B cell (primary cell): ENCODE data around the gene RET. TPM values are rescaled to one million over a fixed set of nuclear protein-coding genes. Genes with fewer than 3 reads are reported as not detected.

Source experiments
- ATAC-seq: fragments of 200-7000 bp; cut with Tn5 transposase; one replicate; pipeline ENCODE4 v1.10.0; 2021; ENCODE audit warnings: low read depth, mild to moderate bottlenecking, moderate number of reproducible peaks, moderate library complexity
- CTCF ChIA-PET: fragments of 350-600 bp; sonication (Branson Sonifier 250); formaldehyde crosslinking; loops from one replicate; lab custom pipeline; 2021; ENCODE audit warnings: antibody characterized with exemption, inconsistent platforms; lab: Charles Lee
- POLR2A ChIA-PET: fragments of 350-600 bp; sonication (Branson Sonifier 250); formaldehyde crosslinking; loops from one replicate; lab custom pipeline; 2021; ENCODE audit warnings: antibody characterized with exemption; lab: Charles Lee
- DNase-seq: peaks from one replicate; pipeline ENCODE4 v3.0.0; 2013
- H2AFZ ChIP-seq: 2 replicates; pipeline ENCODE4 v1.6.1; 2012; ENCODE audit warnings: mild to moderate bottlenecking, low read depth, low read length; ENCODE audit not compliant: insufficient read depth, poor library complexity, severe bottlenecking
- H3K27ac ChIP-seq, 2 donors: 1 replicate in 1 of 2; 2 replicates in 1 of 2; pipeline ENCODE4 v1.5.1; 2012 to 2013; ENCODE audit warnings: low read length in 2 of 2, mild to moderate bottlenecking in 2 of 2, moderate library complexity in 1 of 2
- H3K27me3 ChIP-seq, 4 experiments: fragments of 200-600 bp in 1 of 4; sonication (generic) in 1 of 4; replicated peaks in 1 of 4; 1 replicate in 2 of 4; 2 replicates in 2 of 4; pipeline versions ENCODE4 v1.6.1 to v1.7.0; 2013 to 2016; ENCODE audit warnings: low read length in 3 of 4, mild to moderate bottlenecking in 2 of 4, mixed read lengths in 1 of 4, moderate library complexity in 1 of 4; ENCODE audit not compliant: insufficient read depth in 4 of 4, control insufficient read depth in 3 of 4; ENCODE audit errors: control extremely low read depth in 1 of 4
- H3K36me3 ChIP-seq, 2 experiments: replicated peaks in 1 of 2; 1 replicate in 1 of 2; 2 replicates in 1 of 2; pipeline versions ENCODE4 v1.6.1 to v1.7.1; 2013; ENCODE audit warnings: low read length in 1 of 2; ENCODE audit not compliant: insufficient read depth in 2 of 2, control insufficient read depth in 1 of 2; ENCODE audit errors: control extremely low read depth in 1 of 2, extremely low read depth in 1 of 2
- H3K4me1 ChIP-seq, 2 donors: fragments of 200-600 bp in 1 of 2; sonication (generic) in 1 of 2; 1 replicate in 1 of 2; 2 replicates in 1 of 2; pipeline versions ENCODE4 v1.5.1 to v1.6.1; 2013 to 2017; ENCODE audit warnings: low read length in 2 of 2; ENCODE audit not compliant: control insufficient read depth in 2 of 2, insufficient read depth in 2 of 2
- H3K4me2 ChIP-seq: replicated peaks from 2 replicates; pipeline ENCODE3; 2012; ENCODE audit warnings: mild to moderate bottlenecking, low read depth, low read length; ENCODE audit not compliant: poor library complexity, severe bottlenecking
- H3K4me3 ChIP-seq, 5 experiments: fragments of 200-600 bp in 1 of 5; sonication (generic) in 1 of 5; 1 replicate in 3 of 5; 2 replicates in 2 of 5; pipeline versions ENCODE4 v1.5.1 to v1.7.0; 2011 to 2016; ENCODE audit warnings: low read length in 4 of 5, mild to moderate bottlenecking in 4 of 5, low read depth in 2 of 5, control low read depth in 1 of 5, moderate library complexity in 1 of 5; ENCODE audit not compliant: insufficient read depth in 1 of 5; ENCODE audit errors: control extremely low read depth in 1 of 5, extremely low read depth in 1 of 5
- H3K79me2 ChIP-seq: fragments of 200-600 bp; sonication (generic); one replicate; pipeline ENCODE4 v1.6.0; 2016; ENCODE audit warnings: low read length; ENCODE audit not compliant: control insufficient read depth, insufficient read depth
- H3K9ac ChIP-seq: fragments of 200-600 bp; sonication (generic); 2 replicates; pipeline ENCODE4 v1.6.1; 2017; ENCODE audit warnings: mild to moderate bottlenecking, low read length, moderate library complexity
- H3K9me3 ChIP-seq, 3 donors: one replicate each; pipeline versions ENCODE4 v1.6.1 to v1.7.1; 2013; ENCODE audit warnings: low read length in 2 of 3; ENCODE audit not compliant: control insufficient read depth in 2 of 3, insufficient read depth in 1 of 3; ENCODE audit errors: control extremely low read depth in 1 of 3
- H4K20me1 ChIP-seq: 2 replicates; pipeline ENCODE4 v1.6.0; 2012; ENCODE audit warnings: mild to moderate bottlenecking, low read length; ENCODE audit not compliant: insufficient read depth, control insufficient read depth, poor library complexity, severe bottlenecking
- H3K27ac Mint-ChIP-seq: one replicate; pipeline ENCODE4 v1.8.0; 2021; ENCODE audit warnings: mixed read lengths
- H3K27me3 Mint-ChIP-seq: one replicate; pipeline ENCODE4 v1.8.0; 2021; ENCODE audit warnings: mixed read lengths
- H3K4me1 Mint-ChIP-seq: one replicate; pipeline ENCODE4 v1.8.0; 2021; ENCODE audit warnings: mixed read lengths
- H3K4me3 Mint-ChIP-seq: one replicate; pipeline ENCODE4 v1.8.0; 2021; ENCODE audit warnings: mixed read lengths
- H3K9me3 Mint-ChIP-seq: one replicate; pipeline ENCODE4 v1.8.0; 2022; ENCODE audit warnings: mixed read lengths; ENCODE audit not compliant: insufficient read depth
- EZH2 ChIP-seq: IDR thresholded peaks from 2 replicates; pipeline ENCODE4 v1.6.1; 2012; ENCODE audit warnings: borderline replicate concordance, low read depth, mild to moderate bottlenecking, moderate library complexity, low read length; ENCODE audit not compliant: insufficient read depth, poor library complexity, severe bottlenecking
- WGBS: methylation state at CpG from one replicate; pipeline ENCODE4 v1.1.5; 2013; ENCODE audit warnings: missing lambda C conversion rate; ENCODE audit not compliant: insufficient coverage; 5-methylcytosine and 5-hydroxymethylcytosine counted together
- intact Hi-C: fragments of 100-400 bp; cut with micrococcal nuclease; formaldehyde crosslinking; loops from one replicate; pipeline ENCODE4 v1.10.0; 2022
- polyA plus RNA-seq: library from polyadenylated mRNA; depleted of rRNA; stranded (reverse); fragments of >200 nt; gene quantifications from 2 replicates; pipeline ENCODE4 v1.2.3, GENCODE V29; 2012
- total RNA-seq, 2 donors: library from RNA; stranded (reverse); fragments of 120-200 nt in 1 of 2; gene quantifications; 1 replicate in 1 of 2; 2 replicates in 1 of 2; pipeline versions ENCODE4 v1.2.3 to v1.2.4, GENCODE V29; 2013 to 2022
- TF ChIP-seq, protein P1 (sequence below): fragments of 200-600 bp; IDR thresholded peaks from one replicate; pipeline ENCODE4 v1.8.0; 2022; ENCODE audit warnings: antibody characterized with exemption, mild to moderate bottlenecking

The RET gene
- total and polyA plus RNA-seq, 2 donors (not counting 1 experiment from before 2014, with no cell fraction given): 0.16 to 0.27 TPM

DNA sequence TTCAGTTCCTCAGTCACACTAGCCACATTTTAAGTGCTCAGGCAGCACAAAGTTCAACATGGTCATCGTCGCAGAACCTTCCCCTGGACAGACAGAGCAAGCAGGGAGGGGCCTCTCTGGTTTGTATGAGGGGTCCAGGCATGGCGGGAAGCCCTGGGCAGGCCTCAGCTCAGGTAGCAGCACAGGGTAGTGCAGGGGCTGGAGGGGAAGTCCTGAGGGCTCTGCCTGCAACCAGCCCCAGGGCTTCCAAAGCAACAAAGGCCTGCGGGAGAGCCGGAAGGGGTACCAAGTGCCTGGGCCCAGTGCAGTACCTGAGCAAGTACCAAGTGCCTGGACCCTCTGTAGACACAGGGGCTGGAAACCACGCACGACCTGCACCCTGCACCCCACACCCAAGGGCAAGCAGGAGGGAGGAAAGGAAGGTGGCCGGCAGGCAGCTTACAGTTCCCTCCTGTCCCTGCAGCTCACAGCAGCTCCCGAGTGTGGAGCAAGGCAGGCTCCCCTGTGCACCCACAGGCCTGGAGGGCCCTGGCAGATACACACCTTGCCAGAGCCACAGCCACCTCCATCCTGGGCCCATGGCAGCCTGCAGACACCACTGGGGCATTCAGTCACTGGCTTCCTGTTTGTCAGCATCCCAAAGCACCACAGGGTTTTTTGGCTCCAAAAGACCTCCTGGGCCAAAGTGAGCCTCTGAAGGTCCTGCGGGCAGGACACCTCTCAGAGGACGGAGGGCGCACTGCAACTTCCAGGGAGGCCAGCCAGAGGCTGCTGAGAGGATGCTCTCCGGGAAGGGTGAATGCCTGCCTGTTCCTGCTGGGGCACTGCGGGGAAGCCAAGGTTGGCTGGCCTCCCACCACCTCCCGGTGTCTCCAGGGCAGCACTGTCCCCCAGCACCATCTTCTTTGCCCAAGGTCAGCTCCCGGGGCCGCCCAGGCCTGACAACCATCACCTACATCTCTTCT lies 6.5 kb upstream of the RET start:
- POLR2A ChIA-PET: no interaction called here
- TF ChIP-seq, protein P1, sequence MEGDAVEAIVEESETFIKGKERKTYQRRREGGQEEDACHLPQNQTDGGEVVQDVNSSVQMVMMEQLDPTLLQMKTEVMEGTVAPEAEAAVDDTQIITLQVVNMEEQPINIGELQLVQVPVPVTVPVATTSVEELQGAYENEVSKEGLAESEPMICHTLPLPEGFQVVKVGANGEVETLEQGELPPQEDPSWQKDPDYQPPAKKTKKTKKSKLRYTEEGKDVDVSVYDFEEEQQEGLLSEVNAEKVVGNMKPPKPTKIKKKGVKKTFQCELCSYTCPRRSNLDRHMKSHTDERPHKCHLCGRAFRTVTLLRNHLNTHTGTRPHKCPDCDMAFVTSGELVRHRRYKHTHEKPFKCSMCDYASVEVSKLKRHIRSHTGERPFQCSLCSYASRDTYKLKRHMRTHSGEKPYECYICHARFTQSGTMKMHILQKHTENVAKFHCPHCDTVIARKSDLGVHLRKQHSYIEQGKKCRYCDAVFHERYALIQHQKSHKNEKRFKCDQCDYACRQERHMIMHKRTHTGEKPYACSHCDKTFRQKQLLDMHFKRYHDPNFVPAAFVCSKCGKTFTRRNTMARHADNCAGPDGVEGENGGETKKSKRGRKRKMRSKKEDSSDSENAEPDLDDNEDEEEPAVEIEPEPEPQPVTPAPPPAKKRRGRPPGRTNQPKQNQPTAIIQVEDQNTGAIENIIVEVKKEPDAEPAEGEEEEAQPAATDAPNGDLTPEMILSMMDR: no peak
- no peak for TF ChIP-seq EZH2
- CTCF ChIA-PET: no interaction called here

More for the DNA sequence above, 6.5 kb upstream of the RET start:
- Histone ChIP-seq H3K9ac (no peak overlapping the region), H3K9me3 (no peaks in the 10 kb centered on the region), H3K79me2 (no peaks in the 10 kb centered on the region), H4K20me1 (no peaks in the 10 kb centered on the region), H3K27me3 (peaks cover 0 to 3% (median 0%) of the 10 kb centered on the region in 4 experiments), H3K4me2 (no peak overlapping the region), H3K27ac (no peak overlapping the region), H2AFZ (no peak overlapping the region), H3K36me3 (no peaks in the 10 kb centered on the region), H3K4me1 (no peaks in the 10 kb centered on the region), H3K4me3 (no peak overlapping the region)
- no peak for DNase-seq
- intact Hi-C loops: no loop called here
- Mint-ChIP-seq H3K4me3 (no peak overlapping the region), H3K27me3 (peaks cover 4% of the 10 kb centered on the region), H3K4me1 (no peaks in the 10 kb centered on the region), H3K9me3 (no peaks in the 10 kb centered on the region), H3K27ac (no peak overlapping the region)
- no peak for ATAC-seq
- 91% methylated on average over 15 of the region's 17 CpGs for WGBS
